OCI-LY3 (cell line): ENCODE measurements around the gene PITPNC1.
"Not testable (repeated sequence)": the region's sequence is repeated elsewhere in the genome, so short reads cannot be mapped to it uniquely, and the experiment has no call there.

ENCODE experiments used
- EZH2phosphoT487 ChIP-seq: fragments of 200-600 bp; shearing (Covaris generic); IDR thresholded peaks from 2 replicates; pipeline ENCODE4 v1.6.1; 2018; ENCODE audit warnings: antibody characterized with exemption, mixed run types, low read depth
- TF ChIP-seq, protein P1 (sequence below): fragments of 200-600, 300-600 bp; sonication (generic); IDR thresholded peaks from 2 replicates; pipeline ENCODE4 v1.5.1; 2014; ENCODE audit warnings: antibody characterized with exemption, low read length, low read depth

DNA sequence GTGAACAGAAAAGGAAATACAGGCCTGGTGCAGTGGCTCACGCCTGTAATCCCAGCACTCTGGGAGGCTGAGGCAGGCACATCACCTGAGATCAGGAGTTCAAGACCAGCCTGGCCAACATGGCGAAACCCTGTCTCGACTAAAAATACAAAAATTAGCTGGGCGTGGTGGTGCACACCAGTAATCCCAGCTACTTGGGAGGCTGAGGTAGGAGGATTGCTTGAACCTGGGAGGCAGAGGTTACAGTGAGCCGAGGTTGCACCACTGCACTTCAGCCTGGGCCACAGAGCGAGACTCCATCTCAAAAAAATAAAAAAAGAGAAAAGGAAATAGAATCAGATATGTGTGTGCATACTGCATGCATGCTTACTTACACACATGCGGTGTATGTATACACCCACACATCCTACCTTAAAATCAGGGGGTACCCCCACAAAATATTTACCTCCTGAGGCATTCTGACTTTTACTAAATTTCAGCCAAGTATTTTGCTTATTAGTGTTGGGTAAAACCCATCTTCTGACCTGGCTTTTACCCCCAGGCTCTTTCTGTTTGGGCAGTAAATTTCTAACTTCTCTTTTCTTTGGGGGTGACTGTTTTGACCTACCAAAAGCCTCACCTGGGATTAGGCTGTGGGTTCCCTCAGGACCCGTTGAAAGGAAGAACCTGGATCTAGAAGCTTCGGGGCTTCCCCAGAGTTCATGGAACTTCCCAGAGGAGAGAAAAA, 201.8 kb downstream of the PITPNC1 start:
- TF ChIP-seq, protein P1, sequence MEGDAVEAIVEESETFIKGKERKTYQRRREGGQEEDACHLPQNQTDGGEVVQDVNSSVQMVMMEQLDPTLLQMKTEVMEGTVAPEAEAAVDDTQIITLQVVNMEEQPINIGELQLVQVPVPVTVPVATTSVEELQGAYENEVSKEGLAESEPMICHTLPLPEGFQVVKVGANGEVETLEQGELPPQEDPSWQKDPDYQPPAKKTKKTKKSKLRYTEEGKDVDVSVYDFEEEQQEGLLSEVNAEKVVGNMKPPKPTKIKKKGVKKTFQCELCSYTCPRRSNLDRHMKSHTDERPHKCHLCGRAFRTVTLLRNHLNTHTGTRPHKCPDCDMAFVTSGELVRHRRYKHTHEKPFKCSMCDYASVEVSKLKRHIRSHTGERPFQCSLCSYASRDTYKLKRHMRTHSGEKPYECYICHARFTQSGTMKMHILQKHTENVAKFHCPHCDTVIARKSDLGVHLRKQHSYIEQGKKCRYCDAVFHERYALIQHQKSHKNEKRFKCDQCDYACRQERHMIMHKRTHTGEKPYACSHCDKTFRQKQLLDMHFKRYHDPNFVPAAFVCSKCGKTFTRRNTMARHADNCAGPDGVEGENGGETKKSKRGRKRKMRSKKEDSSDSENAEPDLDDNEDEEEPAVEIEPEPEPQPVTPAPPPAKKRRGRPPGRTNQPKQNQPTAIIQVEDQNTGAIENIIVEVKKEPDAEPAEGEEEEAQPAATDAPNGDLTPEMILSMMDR, result not testable (repeated sequence)
- TF ChIP-seq EZH2phosphoT487, result not testable (repeated sequence)
